Stimulated activated CD4-positive, alpha-beta T cell treated with anti-CD3 and anti-CD28 coated beads, Interleukin-15, amount 100 ng/mL, for 24 hours (primary cell): Measurements from ENCODE around the gene SLC13A4.
"Not testable (repeated sequence)": the region's sequence is repeated elsewhere in the genome, so short reads cannot be mapped to it uniquely, and the experiment has no call there.

Source experiments
- DNase-seq: peaks from one replicate; pipeline ENCODE4 v3.0.0-alpha.2; 2020

SLC13A4 gene

DNA sequence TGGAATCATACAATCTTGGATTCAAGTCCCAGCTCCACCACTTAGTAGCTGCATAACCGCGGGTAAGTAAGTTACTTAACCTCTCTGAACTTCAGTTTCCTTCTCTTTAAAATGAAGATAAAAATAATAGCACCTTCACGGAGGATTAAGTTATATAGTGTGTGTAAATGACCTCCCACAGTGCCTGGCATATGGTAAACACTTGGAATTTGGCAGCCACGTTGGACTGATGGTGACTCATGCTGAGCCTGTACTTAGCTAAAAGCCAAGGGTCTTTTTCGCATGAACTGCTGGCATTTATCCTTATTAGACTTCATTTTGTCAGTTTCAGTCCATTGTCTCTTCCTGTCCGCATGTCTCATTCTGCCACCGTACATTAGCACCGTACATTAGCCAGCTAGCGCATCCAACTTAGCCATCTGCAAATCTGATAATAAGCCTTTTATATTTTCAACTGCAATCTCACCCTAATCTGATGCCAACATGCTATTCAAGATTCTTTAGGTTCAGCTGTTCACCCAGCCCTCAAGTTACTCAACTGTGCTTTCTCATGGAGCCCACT, 11.2 kb downstream of the SLC13A4 start:
- no peak for DNase-seq

DNA sequence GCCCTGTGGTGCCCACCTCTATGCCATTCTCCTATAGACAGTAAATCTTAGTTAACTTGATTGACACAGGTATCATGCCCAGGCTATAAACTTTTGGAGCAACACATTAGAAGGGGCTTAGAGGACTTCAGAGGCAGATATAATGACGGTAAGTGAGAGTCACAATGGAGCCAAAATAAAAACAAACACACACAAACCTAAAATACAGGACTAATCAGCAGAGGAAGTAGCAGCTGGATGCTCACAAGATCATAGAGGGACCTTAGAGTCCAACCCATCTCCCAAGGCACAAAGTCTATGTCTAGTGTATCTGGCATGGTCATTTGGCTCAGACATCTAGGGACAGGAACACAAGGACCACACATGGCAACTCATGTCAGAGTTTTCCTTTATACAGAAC, 12.3 kb downstream of the SLC13A4 start:
- no peak for DNase-seq

- DNase-seq: no peak
Observed at GRCh38 chr7:135715055-135715522, 12.9 kb downstream of the SLC13A4 start.

GRCh38 chr7:135714534-135715009, 13.4 kb downstream of the SLC13A4 start:
- DNase-seq: no peak

DNA sequence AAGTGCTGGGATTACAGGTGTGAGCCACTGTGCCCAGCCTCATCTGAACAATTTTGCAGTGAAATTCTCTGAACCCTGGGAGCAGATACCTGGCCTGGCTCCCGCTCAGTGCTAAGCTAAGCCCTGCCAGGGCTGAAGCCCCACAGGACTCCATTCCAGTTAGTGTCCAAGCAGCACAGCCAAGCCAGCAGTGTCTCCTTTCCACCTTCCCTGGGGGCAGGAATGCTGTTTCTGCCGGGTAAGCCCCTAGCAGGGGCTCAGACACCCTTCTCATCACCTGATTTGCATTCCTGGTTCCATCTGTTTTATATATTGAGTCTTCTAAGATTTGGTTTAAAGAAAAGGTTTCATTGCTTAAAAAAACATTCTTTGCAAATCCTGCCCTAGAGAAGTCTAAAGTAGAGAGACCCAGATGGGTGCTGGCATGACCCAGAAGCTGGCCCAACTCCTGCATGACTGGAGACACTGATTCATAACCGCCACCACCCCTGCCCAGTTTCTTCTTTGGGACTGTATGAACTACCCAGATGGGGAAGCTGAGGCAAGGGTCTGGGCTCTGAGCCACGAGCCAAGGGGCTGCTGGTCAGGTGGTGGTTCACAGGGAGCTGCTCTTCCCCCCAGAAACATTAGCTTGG, 14.0 kb downstream of the SLC13A4 start:
- no peak for DNase-seq

- no peak for DNase-seq
Observed at GRCh38 chr7:135712796-135713195, 15.2 kb downstream of the SLC13A4 start.

- DNase-seq: no peak
Observed at GRCh38 chr7:135712182-135712782, 15.7 kb downstream of the SLC13A4 start.

DNA sequence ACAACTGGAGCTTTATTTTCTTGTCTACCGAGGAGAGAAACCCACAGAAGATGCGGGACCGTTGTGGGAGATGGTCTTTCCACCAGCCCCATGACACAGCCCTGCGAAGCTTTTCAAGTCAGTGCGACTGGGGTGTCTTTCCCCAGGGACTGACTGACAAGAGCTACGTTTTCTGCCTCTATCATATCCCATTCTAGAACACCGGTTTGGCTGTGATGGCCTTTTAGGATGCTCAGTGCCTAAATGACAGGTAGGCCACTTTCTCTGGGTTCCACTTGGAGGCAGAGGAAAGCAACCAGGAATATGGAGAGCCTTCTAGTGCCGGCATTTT, 16.9 kb downstream of the SLC13A4 start:
- DNase-seq: no peak

DNA sequence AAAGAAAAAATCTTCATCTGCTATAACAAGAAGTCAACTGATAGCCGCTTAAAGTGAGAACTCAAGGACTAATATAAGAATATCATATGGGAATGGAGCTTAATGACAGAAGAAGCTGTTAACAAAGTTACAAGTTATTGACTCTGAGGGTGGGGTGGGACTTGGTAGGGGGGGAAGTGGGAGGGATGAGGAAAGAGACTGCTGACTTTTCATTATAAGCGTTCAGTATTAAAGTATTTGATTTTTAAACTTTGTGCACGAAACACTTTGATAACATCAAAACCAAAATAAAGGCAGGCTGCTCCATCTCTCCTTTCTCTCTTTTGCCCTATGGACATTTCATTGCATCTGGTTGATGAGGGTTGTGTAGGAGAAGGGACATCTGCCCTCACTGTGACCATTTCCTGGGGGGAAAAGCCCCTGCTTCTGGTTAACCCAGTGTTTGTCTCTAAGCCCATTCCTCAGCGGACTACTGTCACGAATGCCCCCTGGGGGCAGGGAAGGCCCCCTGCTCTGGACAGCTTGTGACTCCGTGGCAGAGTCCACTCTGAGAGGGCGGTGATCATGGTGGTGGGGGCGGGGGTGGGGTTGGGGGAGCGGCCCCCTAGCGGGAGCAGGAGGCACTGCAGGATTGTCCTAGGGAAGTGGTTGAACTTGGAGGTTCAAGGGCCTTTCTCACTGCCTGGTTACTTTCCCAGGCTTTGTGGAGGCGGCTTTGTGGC, 17.4 kb downstream of the SLC13A4 start:
- peak; percentile 15 for DNase-seq

- DNase-seq: no peak
Observed at GRCh38 chr7:135709508-135709907, 18.5 kb downstream of the SLC13A4 start.

DNA sequence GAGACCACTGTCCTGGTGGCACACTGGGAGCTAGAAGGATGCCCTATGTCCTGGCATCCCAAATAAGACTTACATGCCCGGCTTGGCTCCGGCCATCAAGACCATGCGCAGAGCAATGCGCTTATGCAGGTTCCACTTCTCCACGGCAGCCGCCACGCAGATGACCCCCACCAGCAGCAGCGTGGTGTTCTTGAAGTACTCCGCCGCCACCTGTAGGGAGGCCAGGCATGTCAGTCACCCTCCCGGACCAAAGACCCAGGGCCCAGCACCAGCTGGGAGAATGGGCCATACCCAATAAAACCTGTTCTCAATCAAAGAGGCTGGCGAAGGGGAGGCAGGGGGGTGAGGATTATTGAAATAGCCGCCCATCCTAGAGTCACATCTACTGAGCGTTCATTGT, 19.9 kb downstream of the SLC13A4 start:
- DNase-seq: no peak

DNA sequence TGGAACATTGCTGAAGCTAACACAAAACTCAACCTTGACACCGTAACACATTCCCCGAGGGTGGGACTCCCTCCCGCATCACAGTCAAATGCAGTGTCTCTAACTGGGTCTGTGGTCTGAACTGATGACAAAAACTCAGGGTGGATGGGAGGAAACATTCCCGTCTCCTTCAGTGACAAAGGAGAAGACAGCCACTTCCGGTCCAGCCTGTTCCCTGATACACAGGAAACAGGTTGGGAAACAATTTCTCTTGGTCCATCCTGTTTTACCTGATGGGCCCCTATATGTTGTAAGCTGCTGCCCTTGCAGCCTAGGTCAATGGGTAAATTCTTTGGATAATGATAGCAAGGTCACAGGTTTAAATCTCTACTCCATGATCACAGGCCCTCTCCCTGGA, 20.4 kb downstream of the SLC13A4 start:
- DNase-seq: no peak

GRCh38 chr7:135706858-135707569, 21.0 kb downstream of the SLC13A4 start:
- DNase-seq: no peak

- DNase-seq: no peak
Observed at GRCh38 chr7:135706038-135706742, 21.8 kb downstream of the SLC13A4 start.

DNA sequence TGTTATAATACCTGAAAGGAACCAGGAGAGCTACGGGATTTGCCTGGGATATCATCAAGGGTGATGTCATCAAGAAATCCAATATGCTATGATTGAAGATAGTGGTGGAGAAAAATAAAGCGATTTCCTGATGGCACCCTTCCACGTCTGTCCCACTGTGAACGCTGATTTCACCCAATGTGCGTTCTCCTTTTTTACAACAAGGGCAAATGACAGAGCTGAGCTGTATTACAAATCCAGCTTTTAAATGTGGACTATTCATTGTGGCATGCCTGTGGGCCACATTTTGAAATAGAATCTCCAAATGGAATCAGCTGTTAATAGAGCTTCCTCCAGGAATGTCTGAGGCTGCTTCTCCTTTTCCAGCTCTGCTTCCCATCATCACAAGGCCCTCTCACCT, 23.3 kb downstream of the SLC13A4 start:
- no peak for DNase-seq

DNA sequence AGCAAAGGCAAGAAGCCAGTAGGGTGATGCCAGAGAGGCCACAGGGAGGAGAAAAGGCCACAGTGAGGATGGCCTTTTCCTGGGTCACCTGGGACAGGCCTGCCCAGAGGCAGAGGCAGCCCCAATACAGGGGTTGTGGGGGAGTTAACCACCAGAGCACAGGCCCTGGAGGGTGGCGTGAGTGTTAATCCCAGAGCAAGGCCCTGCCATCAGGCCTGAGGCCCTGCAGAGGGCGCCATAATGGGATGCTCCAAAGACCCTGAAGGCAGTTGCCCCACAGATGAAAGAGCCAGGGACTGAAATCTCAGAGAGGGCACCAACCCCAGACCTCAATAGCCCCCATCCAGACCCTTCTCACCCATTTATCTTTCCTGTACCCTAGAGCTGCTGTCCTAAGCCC, 23.9 kb downstream of the SLC13A4 start:
- DNase-seq: peak; percentile 18

- DNase-seq: no peak
Observed at GRCh38 chr7:135697276-135698049, 30.5 kb downstream of the SLC13A4 start.

DNA sequence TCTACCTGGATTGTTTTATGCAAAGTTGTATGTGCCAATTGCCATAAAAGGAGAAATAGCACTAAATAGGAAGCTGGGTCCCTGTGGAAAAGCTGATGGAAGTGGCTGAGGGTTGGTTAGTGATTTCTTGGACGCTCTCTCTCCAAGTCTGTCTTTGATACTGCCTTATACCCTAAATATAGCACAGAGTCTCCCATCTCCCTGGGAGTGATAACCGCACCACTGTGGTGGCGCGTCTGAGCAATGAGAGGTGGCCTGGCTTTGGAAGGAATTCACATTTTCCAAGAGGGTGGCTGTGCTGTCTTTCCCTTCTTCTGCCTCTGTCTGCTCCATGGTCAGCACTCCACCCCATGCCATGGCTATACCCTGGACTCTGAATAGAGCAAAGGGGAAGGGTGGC, 34.4 kb downstream of the SLC13A4 start:
- no peak for DNase-seq

- not testable (repeated sequence) for DNase-seq
Observed at GRCh38 chr7:135692606-135693005, 35.4 kb downstream of the SLC13A4 start.

- DNase-seq: no peak
Observed at GRCh38 chr7:135692055-135692454, 35.9 kb downstream of the SLC13A4 start.

DNA sequence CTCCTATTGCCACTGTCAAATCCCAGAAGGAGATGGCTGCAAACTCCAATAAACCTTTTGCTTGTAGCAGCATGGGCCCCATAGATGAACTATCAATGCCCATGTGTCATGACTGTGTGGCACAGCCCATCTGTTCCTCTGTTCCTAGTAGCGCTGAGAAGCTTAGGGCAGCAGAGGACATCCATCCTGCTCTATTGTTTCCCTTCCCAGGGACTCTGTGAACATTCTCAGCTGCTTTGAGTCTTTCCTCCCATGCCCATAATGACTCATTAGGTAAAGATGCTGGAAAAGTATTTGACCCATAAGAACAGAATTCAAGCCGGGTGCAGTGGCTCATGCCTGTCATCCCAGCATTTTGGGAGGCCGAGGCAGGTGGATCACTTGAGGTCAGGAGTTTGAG, 37.4 kb downstream of the SLC13A4 start:
- no peak for DNase-seq

DNA sequence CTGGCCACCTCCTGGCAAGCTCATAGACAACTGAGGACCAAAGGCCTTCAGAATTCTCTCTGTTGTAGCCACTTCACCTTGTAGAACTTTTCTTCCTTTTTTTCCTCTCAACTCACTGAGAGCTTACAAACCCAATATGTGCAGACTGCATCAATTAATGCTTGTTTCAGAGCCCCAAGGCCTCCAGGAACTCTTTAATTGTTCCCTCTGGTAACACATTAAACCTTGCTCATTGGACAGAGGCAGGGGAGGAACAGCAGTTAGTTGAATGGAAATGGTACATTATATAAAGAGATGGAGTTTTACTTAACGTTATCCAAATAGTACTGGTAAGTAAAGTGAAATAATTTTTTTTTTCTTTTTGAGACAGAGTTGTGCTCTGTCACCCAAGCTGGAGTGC, 40.5 kb downstream of the SLC13A4 start:
- no peak for DNase-seq
